Effector CD8-positive, alpha-beta T cell (primary cell): ENCODE data around the gene ARPC4.
"Not testable (repeated sequence)": the region's sequence is repeated elsewhere in the genome, so short reads cannot be mapped to it uniquely, and the experiment has no call there.

ENCODE experiments used
- DNase-seq: peaks from one replicate; lab custom pipeline; 2025; lab: John Stamatoyannopoulos, UW

Gene ARPC4

DNA sequence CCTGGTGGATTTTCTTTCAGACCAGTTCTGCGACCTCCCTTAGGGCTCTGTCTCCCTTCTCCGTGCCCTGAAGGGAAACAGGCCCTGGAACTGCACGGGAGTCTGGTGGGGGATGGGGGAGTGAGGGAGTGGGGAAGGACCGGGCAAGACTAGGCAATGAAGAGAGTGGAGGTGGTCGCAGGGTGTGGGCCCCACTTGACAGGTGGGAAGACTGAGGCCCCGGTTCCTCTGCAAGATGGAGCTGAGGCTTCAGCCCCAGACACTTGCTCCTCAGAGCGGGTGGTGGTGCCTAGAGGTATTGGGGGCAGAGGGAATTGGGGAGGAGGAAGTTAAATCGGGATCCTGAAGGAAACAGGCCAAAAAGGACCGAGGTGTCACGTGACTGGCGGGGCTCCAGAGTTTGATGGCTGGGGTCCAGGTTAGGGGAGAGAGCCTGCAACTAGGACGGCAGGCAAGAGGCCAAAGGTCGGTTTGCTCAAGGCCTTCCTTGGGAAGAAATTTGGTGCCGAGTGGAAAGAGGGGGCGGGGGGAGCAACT, 22.5 kb upstream of the ARPC4 start:
- DNase-seq: no peak

DNA sequence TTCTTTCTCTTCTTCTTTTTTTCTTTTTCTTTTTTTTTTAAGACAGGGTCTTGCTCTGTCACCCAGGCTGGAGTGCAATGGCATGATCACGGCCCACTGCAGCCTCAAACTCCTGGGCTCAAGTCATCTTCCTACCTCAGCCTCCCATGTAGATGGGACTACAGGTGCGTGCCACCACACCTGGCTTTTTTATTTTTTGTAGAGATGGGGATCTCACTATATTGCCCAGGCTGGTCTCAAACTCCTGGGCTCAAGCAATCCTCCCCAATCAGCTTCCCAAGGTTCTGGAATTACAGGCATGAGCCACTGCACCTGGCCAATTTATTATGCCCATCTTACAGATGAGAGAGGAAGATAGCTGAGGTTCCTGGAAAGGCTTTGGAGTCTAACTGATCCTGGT, 21.9 kb upstream of the ARPC4 start:
- not testable (repeated sequence) for DNase-seq

DNA sequence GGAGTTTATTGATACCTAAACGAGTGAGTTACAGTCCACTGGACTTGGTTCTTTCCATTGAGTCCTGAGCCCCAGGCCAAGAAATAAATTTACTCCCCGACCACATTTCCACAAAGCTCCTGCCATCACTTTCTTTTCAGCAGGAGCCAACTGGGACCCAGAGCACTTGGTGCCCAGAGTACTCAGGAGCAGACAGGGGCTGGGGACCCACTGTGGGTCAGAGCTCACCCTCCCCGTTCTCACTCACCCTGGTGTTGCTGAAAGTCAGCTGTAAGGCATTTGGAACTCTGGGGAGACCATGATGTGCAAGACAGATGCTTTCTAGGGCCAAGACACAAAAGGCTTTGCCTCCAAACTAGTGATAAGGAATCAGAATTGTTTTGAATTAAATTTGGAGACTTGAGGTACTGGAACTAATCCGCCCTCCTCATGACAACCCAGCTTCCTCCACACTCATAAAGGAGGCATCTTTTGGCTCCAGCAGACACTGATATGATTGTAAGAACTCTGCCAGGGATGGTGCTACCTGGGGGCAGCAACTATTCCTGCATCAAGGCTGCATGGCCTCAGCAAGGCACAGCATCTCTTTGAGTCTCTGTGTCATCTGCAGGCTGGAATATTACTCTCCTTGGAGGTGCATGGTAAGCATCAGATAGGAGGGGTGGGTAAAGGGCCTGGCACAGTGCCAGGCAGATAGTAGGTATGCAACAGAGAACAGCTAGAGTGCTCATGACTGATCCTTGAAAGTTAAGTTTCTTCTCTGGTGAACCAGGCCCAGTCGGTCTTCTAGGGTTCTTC, 15.8 kb upstream of the ARPC4 start:
- DNase-seq: no peak

DNA sequence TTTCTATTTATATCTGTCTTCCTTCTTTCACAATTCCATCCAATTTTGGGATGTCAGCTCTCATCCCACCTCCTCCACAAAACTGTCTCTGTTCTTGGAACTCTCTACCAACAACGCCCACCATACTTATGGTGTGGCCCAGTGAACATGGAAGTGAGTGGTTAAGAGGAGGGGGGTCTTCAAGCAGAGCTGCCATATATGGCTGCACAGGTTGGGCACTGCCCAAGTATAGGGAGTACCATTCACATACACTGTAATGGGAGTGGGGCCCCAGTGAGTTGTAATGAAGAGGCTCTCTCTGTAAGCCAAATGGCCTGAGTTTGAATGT, 15.2 kb upstream of the ARPC4 start:
- no peak for DNase-seq

DNA sequence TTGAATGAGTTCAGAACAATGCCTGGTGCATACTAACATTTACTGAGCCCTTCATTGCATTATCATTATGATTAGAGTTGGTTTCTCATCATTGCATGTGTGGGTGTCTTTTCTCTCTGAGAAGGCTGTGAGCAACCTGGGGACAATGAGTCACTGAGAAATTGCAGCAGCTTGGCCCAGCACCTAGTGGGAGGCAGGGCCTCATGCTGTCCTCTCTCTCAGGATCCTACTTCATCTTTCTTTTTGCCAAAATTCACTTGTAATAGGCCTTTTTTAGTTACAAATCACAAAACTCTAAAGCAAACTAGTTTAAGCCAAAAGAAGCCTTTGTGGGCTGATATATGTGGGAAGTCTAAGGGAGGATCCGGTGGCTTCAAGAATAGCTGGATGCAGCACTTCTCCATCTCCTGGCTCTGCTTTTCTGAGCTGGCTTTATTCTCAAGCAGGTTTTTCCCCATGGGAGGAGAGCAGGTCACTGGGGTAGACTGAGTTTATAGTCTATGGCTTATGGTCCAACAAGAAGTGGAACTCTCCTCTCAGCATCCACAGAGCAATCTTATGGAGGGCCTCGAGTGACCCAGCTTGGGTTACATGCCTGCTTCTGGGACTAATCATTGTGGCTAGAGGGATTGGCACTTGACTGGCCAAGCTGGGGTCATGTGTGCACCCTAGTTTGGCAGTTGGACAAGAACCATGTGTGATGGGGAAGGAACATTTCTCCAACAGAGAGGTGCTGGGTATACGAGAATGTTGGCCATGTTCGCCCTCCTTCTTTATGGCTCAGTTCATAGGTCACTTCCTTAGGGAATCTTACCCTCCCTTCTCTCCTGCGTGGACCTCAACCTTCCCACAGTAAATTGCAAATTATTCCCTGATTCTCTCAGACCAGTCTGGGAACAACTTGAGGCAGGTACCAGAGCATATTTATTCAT, 14.5 kb upstream of the ARPC4 start:
- no peak for DNase-seq

DNA sequence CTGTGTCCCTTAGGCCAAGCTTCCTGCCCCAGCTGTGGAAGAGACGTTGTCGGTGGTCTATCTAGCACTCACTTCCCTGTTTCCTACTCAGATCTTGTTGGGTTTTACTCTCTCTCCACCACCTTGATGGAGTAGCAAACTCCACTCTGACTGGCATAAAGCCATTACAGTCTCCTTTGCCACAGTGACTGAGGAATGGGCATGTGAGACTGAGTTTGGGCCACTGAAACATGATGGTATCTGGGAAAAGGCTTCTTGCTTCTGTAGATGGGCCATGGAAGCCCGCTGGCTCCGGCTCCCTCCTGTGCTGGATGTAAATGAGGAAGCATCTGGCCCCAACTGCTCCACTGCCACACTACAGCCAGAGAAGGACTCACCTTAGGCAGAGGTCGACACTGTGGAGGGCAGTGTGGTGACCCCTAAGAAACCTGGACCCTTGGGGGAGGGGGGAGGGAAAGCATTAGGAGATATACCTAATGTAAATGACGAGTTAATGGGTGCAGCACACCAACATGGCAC, 13.7 kb upstream of the ARPC4 start:
- DNase-seq: no peak

DNA sequence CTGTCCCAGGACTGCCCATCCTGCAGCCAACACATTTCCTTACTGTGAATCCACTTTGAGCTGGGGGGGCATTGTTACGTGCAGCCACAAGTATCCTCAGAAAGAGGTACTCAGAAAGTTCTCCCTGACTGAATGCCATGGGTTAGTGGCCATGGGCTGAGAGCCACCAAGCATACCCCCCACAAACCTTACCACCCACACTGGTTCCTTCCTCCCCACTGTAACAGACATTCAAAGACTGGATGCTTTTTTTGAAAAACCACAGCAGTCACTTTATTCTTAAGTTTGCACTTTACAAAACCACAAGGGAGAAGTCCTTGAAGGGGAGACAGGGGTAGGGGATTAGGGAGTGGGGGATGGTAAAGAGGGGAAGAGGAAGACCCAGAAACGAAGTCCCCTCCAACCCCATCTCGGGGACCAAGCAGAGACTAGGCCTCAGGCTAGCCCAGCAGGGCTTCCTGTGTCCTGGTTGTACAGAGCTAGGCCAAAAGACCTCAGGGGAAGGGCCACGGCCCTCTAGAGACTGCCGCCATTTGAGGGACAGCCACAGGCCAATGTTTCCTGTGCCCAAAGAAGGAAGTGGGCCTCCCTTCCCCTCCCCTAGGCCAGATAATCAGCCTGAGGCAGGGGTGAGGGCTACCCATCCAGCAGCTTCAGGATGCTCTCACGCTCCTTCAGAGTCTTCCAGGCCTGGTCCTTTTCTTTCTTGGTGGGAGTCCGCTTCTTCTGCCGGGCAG, 13.0 kb upstream of the ARPC4 start:
- DNase-seq: no peak

DNA sequence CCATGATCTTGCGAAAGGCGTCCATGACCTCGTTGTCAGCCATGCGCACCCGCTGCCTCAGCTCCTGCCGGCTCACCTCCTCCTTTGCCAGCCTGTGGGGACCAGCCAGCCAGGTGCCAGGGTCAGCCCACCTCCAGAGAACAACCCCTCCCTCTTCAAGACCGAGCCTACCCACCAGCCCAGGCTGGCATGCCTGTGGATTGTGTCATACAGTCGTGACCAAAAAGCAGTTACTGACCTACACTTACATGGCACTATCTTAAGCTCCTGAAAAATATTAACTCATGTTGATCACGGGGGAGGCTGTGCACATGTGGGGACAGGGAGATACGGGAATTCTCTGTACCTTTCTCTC, 12.4 kb upstream of the ARPC4 start:
- DNase-seq: no peak

DNA sequence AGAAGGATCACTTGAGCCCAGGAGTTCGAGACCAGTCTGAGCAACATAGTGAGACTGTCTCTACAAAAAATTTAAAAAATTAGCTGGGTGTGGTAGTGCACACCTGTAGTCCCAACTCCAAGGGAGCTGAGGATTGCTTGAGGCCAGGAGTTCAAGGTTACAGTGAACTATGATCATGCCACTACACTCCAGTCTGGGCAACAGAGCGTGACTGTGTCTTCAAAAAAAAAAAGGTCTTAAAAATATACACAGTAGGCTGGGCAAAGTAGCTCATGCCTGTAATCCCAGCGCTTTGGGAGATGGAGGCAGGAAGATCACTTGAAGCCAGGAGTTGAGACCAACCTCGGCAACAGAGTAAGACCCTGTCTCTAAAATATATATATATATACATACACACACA, 12.0 kb upstream of the ARPC4 start:
- DNase-seq: no peak

DNA sequence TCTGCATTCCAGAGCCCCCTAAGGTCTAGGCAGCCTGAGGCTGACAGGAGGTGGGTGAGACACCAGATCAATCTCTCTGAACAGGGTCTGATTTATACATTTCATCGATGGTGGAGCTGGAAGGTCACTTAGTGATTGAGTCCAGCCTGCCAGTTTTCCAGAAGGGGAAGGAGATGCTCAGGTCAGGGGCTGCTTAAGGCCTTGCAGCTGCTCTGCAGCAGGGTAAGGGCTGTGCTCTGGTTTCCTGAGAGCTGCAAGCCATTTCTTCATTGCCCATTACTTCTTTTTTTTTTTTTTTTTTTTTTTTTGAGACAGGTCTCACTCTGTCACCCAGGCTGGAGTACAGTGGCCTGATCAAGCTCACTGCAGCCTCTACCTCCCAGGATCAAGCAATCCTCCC, 11.3 kb upstream of the ARPC4 start:
- no peak for DNase-seq

DNA sequence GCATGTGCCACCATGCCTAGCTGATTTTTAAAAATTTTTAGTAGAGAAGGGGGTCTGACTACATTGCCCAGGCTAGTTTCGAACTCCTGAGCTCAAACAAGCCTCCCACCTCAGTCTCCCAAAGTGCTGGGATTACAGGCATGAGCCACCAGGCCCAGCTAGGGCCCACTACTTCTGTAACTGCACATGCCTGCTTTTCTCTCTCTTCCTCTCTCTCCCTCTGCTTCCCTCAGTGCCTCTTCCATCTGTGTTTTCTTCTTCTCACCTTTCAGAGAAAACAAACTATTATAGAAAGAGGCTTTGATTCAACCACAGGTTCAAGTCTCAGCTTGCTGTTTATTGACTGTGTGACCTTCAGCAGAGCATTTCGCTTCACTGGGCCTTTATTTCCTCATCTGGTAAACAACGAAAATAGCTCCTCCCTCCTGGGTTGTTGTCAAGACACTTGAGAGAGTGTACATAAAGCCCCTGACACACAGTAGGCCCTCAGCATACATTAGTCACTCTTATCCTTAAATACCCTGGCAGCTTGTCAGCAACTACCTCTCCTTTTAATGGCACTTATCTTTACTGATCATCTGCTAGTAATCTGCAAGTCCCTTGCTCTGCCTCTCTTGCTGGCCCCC, 10.8 kb upstream of the ARPC4 start:
- no peak for DNase-seq

DNA sequence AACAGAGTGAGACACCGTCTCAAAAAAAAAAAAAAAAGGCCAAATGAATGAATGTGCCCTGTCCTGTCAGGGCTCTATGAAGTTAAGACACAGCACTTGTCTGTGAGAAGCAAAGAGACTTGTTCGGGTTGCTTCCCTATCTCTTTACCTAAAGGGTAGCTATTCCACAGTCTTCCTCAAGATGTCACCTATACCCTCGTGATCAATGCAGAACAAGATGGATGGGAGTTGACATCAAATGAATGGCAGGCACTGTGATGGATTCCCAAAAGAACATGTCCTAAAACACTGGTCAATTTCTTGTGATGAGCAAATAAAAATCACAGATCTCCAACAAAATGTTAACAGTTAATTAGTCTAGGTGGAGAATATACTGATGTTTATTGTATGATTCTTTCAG, 10.1 kb upstream of the ARPC4 start:
- DNase-seq: no peak

DNA sequence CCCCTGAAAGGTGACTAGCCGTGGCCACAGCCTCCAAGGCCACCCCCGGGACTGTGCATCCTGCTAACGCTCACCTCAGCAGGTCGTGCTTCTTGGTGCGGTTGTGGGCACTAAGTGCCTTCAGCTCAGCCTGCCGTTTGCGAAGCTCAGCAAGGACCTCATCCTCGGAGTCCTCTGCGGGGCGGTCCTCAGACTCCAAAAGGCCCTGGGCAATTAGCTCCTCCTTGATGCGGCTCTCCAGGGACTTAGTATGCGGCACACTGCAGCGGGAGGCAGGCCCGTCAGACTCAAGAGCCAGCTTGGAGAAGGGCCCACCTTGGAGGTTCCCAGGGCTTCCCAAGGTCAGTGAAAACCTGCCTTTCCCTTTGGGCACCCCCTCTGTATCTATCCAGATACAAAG, 8.9 kb upstream of the ARPC4 start:
- no peak for DNase-seq

DNA sequence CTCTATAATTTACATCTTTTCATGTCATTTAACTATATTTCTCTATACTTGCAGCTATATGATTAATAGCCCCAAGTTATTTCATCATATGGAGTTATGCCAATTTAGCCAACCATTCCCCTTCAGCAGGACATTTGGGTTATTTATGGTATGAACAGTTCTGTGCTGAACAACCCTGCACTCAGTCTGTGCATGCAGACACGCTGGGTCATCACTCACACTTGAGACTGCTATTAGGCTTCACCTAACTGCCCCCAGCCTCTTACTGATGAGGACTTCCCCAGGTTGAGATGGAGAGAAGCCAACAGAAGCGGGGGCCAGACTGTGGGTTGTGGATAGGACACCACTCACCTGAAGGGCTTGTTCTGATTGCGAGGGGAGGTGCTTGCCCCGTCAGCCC, 7.9 kb upstream of the ARPC4 start:
- no peak for DNase-seq

DNA sequence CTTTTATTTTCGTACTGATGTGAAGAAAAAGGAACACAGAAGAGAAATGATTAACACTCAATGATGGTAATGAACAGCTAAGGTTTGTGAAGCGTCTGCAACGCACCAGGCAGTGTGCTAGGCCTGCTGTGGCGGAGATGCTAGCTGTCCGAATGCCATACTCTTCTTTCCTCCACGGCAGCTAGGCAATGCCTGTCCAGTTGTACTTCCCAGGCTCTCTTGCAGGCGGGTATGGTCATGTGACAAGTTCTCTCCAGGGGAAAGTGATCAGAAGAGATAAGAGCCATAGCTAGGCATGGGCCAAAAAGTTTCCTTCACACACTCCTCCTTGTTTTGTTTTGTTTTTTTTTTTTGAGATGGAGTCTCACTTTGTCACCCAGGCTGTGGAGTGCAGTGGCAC, 7.3 kb upstream of the ARPC4 start:
- DNase-seq: no peak

DNA sequence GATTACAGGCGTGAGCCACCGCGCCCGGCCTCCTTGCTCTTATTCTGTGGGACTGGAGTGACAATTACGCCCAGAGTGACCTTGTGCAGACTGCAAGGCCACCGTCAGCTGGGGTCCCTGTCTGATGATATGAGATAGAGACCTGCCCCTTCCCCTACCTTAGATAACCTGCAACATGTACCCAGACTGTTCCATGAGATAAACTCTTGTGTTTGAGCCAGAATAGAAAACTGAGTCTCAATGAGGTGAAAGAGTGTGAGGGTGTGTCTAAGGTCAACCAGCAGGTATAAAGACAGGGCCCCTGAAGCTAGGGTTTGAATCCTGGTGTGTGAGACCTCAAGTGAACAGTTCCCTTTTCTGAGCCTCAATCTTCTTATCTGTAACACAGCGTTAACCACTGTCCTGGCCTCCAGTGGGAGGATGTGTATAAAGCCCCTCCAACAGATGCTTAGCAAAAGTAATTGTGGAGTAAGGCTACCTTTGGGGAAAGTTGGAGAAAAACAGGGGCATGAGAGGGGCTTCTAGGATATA, 6.6 kb upstream of the ARPC4 start:
- no peak for DNase-seq

DNA sequence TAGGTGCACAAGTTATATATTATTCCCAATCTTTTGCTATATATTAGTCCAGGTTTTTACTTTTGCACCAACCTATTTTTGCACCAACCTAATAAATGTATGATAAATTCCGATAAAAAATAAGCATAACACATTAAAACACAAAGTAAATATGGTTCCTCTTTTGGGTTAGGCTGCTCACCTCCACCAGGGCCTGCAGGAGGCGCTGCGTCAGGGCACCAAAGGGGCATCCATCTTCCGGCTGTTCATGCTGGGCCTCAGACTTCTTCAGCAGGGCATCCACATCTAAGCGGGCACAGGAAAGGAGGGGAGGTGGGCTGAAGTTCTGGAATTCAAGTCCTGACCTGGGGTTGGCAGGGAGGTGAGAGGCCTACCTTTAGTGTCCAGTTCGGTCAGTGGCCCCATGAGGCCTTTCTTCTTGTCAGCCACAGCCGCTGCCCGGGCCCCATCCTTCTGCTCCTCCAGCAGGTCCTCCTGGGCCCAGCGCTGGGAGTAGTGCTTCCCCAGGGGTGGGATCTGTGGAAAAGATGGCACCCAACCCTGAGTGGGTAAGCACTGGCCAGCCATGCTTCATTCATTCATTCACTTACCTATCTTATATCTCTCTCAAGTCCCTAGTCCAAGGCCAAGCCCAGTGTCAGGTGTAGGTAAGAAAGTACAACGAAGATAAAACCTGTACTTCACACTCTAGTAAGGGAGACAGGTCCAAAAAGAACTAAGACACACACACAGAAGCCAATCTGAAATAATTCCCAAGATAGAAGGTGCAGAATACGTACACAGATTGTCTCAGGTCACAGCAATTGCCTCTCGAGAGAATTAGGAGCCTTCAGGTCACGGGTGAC, 5.8 kb upstream of the ARPC4 start:
- DNase-seq: no peak

DNA sequence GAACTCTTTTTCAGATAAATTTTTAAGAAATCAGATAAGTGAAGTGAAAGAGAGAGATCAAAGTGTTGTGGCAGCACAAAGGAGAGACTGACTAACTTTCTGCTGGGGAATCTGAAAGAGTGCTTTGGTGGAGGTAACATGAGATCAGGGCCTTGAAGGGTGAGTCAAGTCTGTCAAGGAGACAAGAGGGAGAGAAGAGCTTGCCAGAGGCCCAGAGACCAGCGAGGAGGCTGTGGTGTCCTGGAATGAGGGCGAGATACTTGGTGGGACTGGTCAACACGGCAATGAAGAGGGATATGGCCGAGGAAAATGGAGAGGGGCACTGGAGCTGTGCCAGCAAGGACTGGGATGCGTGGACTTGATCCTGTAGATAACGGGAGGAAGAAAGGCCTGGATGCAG, 5.2 kb upstream of the ARPC4 start:
- no peak for DNase-seq

DNA sequence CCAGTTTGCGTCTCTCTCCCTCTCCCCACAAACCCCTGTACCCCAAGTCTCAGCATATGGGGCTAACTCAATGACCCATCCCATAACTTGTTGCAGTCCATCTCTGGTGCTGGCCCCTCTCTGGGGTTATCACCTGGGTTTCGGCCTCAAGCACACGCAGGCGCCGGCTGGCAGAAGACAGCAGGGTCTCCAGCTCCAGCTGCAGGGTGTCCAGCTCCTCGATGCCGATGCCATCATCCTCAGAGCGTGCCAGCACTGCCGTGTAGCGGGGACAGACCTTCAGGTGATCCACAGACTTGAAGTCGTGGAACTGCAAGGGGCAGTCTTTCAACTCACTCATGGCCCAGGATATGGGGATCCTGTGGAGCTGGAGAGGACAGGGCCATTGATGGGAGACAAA, 1.8 kb upstream of the ARPC4 start:
- no peak for DNase-seq

DNA sequence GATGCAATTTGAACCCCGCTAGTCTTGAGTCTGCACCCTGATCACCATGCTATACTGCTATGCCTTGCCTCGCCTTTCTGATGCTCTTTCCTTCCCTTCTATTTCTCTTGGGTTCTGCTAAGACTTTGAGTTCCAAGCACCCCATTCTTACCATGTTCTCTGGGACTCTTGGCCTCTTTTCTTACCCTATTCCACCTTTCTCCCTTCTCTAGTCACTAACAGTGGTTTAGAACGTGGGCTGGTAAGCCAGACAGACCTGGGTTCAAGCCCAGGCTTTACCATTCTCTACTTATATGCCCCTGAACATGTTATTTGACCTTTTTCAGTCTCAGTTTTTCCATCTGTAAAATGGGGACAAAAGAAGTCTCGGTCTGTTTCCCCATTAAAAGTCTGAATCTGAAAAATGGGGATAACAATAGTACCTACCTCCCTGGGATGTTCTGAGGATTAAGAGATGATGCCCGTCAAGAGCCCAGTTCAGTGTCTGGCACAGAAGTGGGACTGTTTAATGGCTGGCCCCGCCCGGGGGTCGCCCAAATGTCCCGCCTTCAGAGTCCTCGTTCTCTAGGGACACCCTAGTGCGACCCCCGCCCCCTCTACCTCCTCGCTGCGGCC, 985 bp upstream of the ARPC4 start:
- DNase-seq: no peak
